Testis (tissue), 3 donors: Measurements from ENCODE around the gene STAP2. TPM values are rescaled to one million over a fixed set of nuclear protein-coding genes. Genes with fewer than 3 reads are reported as not detected.
"Not testable (repeated sequence)": the region's sequence is repeated elsewhere in the genome, so short reads cannot be mapped to it uniquely, and the experiment has no call there.

ENCODE experiments used
- DNase-seq: peaks from one replicate; pipeline ENCODE4 v3.0.0-alpha.2; 2019
- H3K27ac ChIP-seq, 2 donors: fragments of 200-600 bp; sonication (generic); one replicate each; pipeline ENCODE4 v1.5.1; 2019
- H3K27me3 ChIP-seq: fragments of 200-600 bp; sonication (generic); one replicate; pipeline ENCODE4 v1.5.1; 2019
- H3K36me3 ChIP-seq: fragments of 200-600 bp; sonication (generic); one replicate; pipeline ENCODE4 v1.5.1; 2017; ENCODE audit warnings: low read depth; ENCODE audit errors: missing control alignments
- H3K4me1 ChIP-seq: fragments of 200-600 bp; sonication (generic); one replicate; pipeline ENCODE4 v1.5.1; 2019
- H3K4me3 ChIP-seq, 2 donors: fragments of 200-600 bp; sonication (generic); one replicate each; pipeline ENCODE4 v1.5.1; 2017 to 2019
- H3K9me3 ChIP-seq: fragments of 200-600 bp; sonication (generic); one replicate; pipeline ENCODE4 v1.5.1; 2017
- CTCF ChIP-seq, 3 experiments: fragments of 450-650 bp in 2 of 3; fragments of 200-600 bp in 1 of 3; sonication (generic) in 1 of 3; IDR thresholded peaks; one replicate each; pipeline ENCODE4 v1.5.1; 2016 to 2019; ENCODE audit warnings: antibody characterized with exemption in 3 of 3, mild to moderate bottlenecking in 2 of 3, moderate library complexity in 1 of 3
- POLR2A ChIP-seq: fragments of 450-650 bp; IDR thresholded peaks from one replicate; pipeline ENCODE4 v1.6.1; 2017; ENCODE audit warnings: antibody characterized with exemption, mild to moderate bottlenecking, moderate library complexity
- WGBS, 2 donors: methylation state at CpG; one replicate each; pipeline ENCODE4 v1.1.5; 2018; 5-methylcytosine and 5-hydroxymethylcytosine counted together
- intact Hi-C: fragments of 100-400 bp; cut with DNase I; formaldehyde crosslinking; loops from one replicate; pipeline ENCODE4 v1.15.1; 2023; ENCODE audit warnings: low total_unique reads
- polyA plus RNA-seq: library from polyadenylated mRNA; stranded (reverse); fragments of 350-450 nt; fragmentation: Illumina TruSeq; extraction: RNeasy Lipid Tissue Mini Kit (QIAGEN cat#74804); gene quantifications from one replicate; pipeline ENCODE4 v1.2.3, GENCODE V29; 2014; ENCODE audit warnings: low read depth, low replicate concordance; ENCODE audit not compliant: insufficient read depth
- total RNA-seq, 2 donors: library from RNA; depleted of rRNA; stranded (reverse); fragments of >200 nt; gene quantifications; one replicate each; pipeline ENCODE4 v1.2.3, GENCODE V29; 2016

The STAP2 gene
- total and polyA plus RNA-seq, 3 donors from 2014 or later = 5.3 to 6.4 (median 6.2) TPM

DNA sequence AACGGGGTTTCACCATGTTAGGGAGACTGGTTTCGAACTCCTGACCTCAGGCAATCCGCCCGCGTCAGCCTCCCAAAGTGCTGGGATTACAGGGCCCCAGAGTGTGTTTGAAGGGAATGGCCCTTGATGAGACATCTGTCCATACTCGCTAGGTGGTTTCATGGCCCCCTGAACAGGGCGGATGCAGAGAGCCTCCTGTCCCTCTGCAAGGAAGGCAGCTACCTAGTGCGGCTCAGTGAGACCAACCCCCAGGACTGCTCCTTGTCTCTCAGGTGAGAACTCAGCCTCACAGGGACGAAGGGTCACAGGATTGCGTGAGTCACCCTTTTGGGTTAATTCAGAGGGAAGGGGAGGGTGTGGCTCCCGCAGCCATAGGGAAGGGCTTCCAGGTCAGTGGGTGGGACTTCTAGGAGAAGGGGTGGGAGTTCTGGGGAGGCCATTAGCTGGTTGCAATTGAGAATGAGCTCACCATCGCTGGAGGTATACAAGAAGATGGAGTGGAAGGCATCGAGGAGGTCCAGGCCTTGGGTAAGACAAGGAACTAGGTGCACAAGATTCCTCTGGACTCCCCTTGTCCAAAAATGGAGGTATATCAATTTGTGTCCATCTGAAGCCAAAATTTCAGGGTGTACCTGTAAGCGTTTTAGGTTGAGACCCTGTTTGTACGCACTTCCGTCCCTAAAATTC is 50.4 kb downstream of the STAP2 start:
- WGBS, 2 donors = 80 to 87% methylated on average over 14 to 16 of the region's 16 CpGs
- H3K27ac ChIP-seq = no peak overlapping the region
- H3K27me3 ChIP-seq = no peaks in the 10 kb centered on the region

DNA sequence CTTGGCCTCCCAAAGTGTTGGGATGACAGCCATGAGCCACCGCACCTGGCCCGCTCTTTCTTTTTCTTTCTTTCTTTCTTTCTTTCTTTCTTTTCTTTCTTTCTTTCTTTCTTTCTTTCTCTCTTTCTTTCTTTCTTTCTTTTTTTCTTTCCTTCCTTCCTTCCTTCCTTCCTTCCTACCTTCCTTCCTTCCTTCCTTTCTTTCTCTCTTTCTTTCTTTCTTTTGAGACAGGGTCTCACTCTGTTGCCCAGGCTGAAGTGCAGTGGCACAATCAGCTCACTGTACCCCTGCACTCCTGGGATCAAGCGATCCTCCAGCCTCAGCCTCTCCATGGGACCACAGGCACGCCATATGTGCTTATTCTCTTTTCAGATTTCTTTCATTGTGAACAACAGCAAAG is 52.5 kb downstream of the STAP2 start:
- H3K27me3 ChIP-seq, H3K4me3 ChIP-seq, H3K27ac ChIP-seq, intact Hi-C loops, H3K36me3 ChIP-seq, H3K4me1 ChIP-seq, H3K9me3 ChIP-seq, DNase-seq: not testable (repeated sequence)
- 87 to 91% methylated on average over 4 of the region's 4 CpGs for WGBS, 2 donors

More for the DNA sequence above, 50.4 kb downstream of the STAP2 start:
- Histone ChIP-seq H3K36me3 (no peaks in the 10 kb centered on the region), H3K4me1 (no peaks in the 10 kb centered on the region), H3K4me3 (no peak overlapping the region), H3K9me3 (no peaks in the 10 kb centered on the region)
- TF ChIP-seq CTCF (IDR thresholded peaks at IDR 0.05) = no peak
- no peak for TF ChIP-seq POLR2A
- intact Hi-C loops = no loop called here
- no peak for DNase-seq

DNA sequence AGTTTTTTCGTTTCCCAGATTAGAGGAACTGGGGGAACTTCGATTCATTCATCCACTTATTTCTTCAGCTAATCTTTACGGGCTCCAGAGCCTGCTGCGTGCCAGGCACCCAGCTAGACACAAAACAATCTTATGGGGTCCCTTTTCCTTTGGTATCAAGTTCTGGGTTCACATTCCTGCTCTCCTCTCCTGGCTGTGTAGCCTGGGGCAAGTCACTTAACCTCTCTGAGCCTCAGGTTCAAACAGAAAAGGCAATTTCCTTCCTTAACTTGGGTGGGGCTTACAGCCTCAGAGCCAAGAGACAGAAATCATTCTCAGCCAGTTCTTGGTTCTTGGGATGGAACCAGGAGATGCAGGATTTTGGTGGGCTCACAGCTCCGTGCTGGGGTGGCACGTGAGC is 53.7 kb downstream of the STAP2 start:
- intact Hi-C loops = no loop called here
- WGBS, 2 donors = 48 to 49% methylated on average over 6 of the region's 6 CpGs
- TF ChIP-seq POLR2A = no peak
- no peak for TF ChIP-seq CTCF (IDR thresholded peaks at IDR 0.05)
- no peaks in the 10 kb centered on the region for H3K9me3 ChIP-seq
- no peaks in the 10 kb centered on the region for H3K27me3 ChIP-seq
- no peak for DNase-seq
- H3K27ac ChIP-seq = no peak overlapping the region
- no peaks in the 10 kb centered on the region for H3K36me3 ChIP-seq
- H3K4me1 ChIP-seq = no peaks in the 10 kb centered on the region
- peak overlapping the region in 1 of 2 donors; percentile 12 for H3K4me3 ChIP-seq

DNA sequence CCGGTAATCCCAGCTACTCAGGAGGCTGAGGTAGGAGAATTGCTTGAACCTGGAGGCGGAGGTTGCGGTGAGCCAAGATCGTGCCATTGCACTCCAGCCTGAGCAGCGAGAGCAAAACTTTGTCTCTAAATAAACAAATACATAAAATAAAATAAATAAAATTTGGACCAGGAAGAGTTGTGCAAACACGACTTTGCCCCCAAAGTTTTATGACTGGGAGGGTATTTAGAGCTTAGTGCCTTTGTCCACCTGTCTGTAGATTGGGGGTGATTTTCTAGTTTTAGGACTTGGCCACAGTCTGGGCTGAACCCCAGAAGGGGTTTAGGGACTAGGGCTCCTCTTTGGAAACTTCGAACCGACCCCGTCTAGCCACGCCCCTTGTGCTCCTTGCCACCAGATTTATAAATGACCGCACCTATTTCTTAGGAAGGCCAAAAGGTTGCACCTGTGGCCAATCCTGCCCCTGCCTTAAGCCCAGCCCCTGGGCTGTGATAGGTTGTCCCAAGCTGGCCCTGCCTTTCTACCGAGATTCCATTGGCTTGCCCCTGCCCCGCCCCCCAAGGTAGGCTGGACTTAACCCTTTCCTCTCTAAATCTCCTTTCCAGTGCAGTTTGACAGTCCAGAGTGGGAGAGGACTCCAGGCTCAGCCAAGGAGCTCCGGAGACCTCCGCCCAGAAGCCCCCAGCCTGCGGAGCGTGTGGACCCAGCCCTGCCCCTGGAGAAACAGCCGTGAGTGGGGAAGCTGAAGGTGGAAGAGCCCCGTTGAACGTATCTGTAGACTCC is 54.3 kb downstream of the STAP2 start:
- H3K36me3 ChIP-seq = no peaks in the 10 kb centered on the region
- H3K4me3 ChIP-seq = peak overlapping the region in 1 of 2 donors; percentile 12
- TF ChIP-seq CTCF (IDR thresholded peaks at IDR 0.05) (no peak), POLR2A (no peak)
- intact Hi-C loops = no loop called here
- no peaks in the 10 kb centered on the region for H3K27me3 ChIP-seq
- WGBS, 2 donors = 28 to 29% methylated on average over 19 to 20 of the region's 20 CpGs
- H3K4me1 ChIP-seq = peaks cover 4% of the 10 kb centered on the region
- H3K9me3 ChIP-seq = no peaks in the 10 kb centered on the region
- DNase-seq = peak; percentile 78
- H3K27ac ChIP-seq = no peak overlapping the region

DNA sequence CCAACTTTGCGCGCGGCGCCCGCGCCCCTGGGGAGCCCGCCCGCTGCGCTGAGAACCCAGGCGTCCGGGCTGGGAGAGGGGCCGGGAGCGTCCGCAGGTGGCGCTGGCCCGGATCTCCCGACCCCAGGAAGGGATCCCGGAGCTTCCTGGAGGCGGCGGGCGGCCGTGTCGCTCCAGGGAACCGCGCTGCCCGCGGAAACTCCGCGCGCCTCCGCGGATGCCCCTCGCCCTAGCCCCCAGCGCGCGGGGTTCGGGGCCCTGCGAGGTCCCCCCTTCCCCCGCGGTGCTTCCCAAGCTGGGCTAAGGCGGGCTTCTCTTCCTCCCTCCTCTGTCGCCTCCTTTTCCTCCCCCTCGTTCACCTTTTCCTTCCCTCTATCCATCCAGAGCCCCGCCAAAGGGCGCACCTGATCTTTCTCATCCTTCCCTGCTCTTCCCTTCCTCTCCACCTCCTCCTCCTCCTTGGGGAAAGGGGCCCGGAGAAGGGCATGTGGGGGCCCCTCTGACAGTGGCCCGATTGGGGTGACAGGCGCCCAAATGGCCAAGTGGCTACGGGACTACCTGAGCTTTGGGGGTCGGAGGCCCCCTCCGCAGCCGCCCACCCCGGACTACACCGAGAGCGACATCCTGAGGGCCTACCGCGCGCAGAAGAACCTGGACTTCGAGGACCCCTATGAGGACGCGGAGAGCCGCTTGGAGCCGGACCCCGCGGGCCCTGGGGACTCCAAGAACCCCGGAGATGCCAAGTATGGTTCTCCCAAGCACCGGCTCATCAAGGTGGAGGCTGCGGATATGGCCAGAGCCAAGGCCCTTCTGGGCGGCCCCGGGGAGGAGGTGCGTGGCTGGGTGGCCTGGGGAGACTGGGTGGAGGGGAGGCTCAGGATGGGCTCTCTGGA is 58.9 kb downstream of the STAP2 start:
- TF ChIP-seq CTCF (IDR thresholded peaks at IDR 0.05) = no peak
- TF ChIP-seq POLR2A = no peak
- Histone ChIP-seq H3K27me3 (no peaks in the 10 kb centered on the region), H3K4me1 (peaks cover 10% of the 10 kb centered on the region), H3K4me3 (peak overlapping the region; percentile 9 to 26), H3K36me3 (no peaks in the 10 kb centered on the region), H3K27ac (no peak overlapping the region), H3K9me3 (no peaks in the 10 kb centered on the region)
- no peak for DNase-seq
- intact Hi-C loops = loop anchor here (10.0 kb wide), 1 partner anchor 75 kb away; no protein-coding TSS in a partner anchor
- WGBS, 2 donors = 2 to 4% methylated on average over 44 to 47 of the region's 71 CpGs
